SK-N-SH (cell line): ENCODE results near the gene TULP4.

Experiments used
- EP300 ChIP-seq, 2 experiments: IDR thresholded peaks; 2 replicates each; pipeline versions ENCODE4 v1.4.0 to v1.6.1; 2012; ENCODE audit warnings: borderline replicate concordance in 1 of 2, low read depth in 1 of 2, low read length in 1 of 2
- EZH2phosphoT487 ChIP-seq: fragments of 200-600 bp; sonication (generic); IDR thresholded peaks from 2 replicates; pipeline ENCODE4 v1.6.1; 2017; ENCODE audit warnings: low read depth, mixed run types, mild to moderate bottlenecking, antibody characterized with exemption, moderate library complexity, borderline replicate concordance
- GABPA ChIP-seq: IDR thresholded peaks from 2 replicates; pipeline ENCODE4 v1.4.0; 2012; ENCODE audit warnings: low read depth, mild to moderate bottlenecking
- MXI1 ChIP-seq: IDR thresholded peaks from 2 replicates; pipeline ENCODE4 v1.6.1; 2012; ENCODE audit warnings: mild to moderate bottlenecking, low read depth, low read length, improper control_type of control experiment
- RCOR1 ChIP-seq: fragments of 150-350 bp; IDR thresholded peaks from 2 replicates; pipeline ENCODE4 v1.6.1; 2017; ENCODE audit warnings: antibody characterized with exemption, low read length
- REST ChIP-seq: IDR thresholded peaks from 2 replicates; pipeline ENCODE4 v1.6.1; 2012; ENCODE audit warnings: mild to moderate bottlenecking, low read depth, low read length, moderate library complexity
- RXRA ChIP-seq: IDR thresholded peaks from 2 replicates; pipeline ENCODE4 v1.4.0; 2012; ENCODE audit warnings: low read depth, mild to moderate bottlenecking, borderline replicate concordance
- TCF12 ChIP-seq: IDR thresholded peaks from 2 replicates; pipeline ENCODE4 v1.4.0; 2012
- USF1 ChIP-seq: IDR thresholded peaks from 2 replicates; pipeline ENCODE4 v1.4.0; 2012; ENCODE audit warnings: low read depth, borderline replicate concordance
- YY1 ChIP-seq: IDR thresholded peaks from 2 replicates; pipeline ENCODE4 v1.4.0; 2012; ENCODE audit warnings: low read depth, mild to moderate bottlenecking
- TF ChIP-seq, protein P1 (sequence below): fragments of 200-600 bp; sonication (generic); IDR thresholded peaks from 2 replicates; pipeline ENCODE4 v1.6.1; 2017; ENCODE audit warnings: antibody characterized with exemption, mild to moderate bottlenecking, moderate library complexity
- TF ChIP-seq, protein P2 (sequence below): fragments of 150-350 bp; IDR thresholded peaks from 2 replicates; pipeline ENCODE4 v1.6.1; 2017; ENCODE audit warnings: antibody characterized with exemption, low read length, low read depth, borderline replicate concordance
- TF ChIP-seq, protein P3 (sequence below): IDR thresholded peaks from 2 replicates; pipeline ENCODE4 v1.4.0; 2012; ENCODE audit warnings: low read depth, borderline replicate concordance

- no peak for TF ChIP-seq USF1
- TF ChIP-seq, protein P1, sequence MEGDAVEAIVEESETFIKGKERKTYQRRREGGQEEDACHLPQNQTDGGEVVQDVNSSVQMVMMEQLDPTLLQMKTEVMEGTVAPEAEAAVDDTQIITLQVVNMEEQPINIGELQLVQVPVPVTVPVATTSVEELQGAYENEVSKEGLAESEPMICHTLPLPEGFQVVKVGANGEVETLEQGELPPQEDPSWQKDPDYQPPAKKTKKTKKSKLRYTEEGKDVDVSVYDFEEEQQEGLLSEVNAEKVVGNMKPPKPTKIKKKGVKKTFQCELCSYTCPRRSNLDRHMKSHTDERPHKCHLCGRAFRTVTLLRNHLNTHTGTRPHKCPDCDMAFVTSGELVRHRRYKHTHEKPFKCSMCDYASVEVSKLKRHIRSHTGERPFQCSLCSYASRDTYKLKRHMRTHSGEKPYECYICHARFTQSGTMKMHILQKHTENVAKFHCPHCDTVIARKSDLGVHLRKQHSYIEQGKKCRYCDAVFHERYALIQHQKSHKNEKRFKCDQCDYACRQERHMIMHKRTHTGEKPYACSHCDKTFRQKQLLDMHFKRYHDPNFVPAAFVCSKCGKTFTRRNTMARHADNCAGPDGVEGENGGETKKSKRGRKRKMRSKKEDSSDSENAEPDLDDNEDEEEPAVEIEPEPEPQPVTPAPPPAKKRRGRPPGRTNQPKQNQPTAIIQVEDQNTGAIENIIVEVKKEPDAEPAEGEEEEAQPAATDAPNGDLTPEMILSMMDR: no peak
- TF ChIP-seq, protein P2, sequence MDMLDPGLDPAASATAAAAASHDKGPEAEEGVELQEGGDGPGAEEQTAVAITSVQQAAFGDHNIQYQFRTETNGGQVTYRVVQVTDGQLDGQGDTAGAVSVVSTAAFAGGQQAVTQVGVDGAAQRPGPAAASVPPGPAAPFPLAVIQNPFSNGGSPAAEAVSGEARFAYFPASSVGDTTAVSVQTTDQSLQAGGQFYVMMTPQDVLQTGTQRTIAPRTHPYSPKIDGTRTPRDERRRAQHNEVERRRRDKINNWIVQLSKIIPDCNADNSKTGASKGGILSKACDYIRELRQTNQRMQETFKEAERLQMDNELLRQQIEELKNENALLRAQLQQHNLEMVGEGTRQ: no peak
- no peak for TF ChIP-seq REST
- TF ChIP-seq GABPA: no peak
- no peak for TF ChIP-seq RCOR1
- TF ChIP-seq, protein P3, sequence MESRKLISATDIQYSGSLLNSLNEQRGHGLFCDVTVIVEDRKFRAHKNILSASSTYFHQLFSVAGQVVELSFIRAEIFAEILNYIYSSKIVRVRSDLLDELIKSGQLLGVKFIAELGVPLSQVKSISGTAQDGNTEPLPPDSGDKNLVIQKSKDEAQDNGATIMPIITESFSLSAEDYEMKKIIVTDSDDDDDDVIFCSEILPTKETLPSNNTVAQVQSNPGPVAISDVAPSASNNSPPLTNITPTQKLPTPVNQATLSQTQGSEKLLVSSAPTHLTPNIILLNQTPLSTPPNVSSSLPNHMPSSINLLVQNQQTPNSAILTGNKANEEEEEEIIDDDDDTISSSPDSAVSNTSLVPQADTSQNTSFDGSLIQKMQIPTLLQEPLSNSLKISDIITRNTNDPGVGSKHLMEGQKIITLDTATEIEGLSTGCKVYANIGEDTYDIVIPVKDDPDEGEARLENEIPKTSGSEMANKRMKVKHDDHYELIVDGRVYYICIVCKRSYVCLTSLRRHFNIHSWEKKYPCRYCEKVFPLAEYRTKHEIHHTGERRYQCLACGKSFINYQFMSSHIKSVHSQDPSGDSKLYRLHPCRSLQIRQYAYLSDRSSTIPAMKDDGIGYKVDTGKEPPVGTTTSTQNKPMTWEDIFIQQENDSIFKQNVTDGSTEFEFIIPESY: no peak
- no peak for TF ChIP-seq TCF12
- no peak for TF ChIP-seq MXI1
- TF ChIP-seq RXRA: no peak
- no peak for TF ChIP-seq EP300 (IDR thresholded peaks at IDR 0.05; ENCODE audit: borderline replicate concordance in 1 of 2, low read depth in 1 of 2, low read length in 1 of 2)
- no peak for TF ChIP-seq YY1
- TF ChIP-seq EZH2phosphoT487: no peak
Measured at GRCh38 chr6:158512809-158513208, 200.5 kb downstream of the TULP4 start.
